MCF 10A (cell line): ENCODE measurements around the gene FGD5. TPM values are rescaled to one million over a fixed set of nuclear protein-coding genes. Genes with fewer than 3 reads are reported as not detected.

Experiments
- BruUV-seq: library from RNA; stranded (reverse); fragments of 400-500 nt; replicated peaks from 2 replicates; lab custom pipeline; 2021; lab: Mats Ljungman, UMichigan
- CTCF ChIA-PET: fragments of 300-600 bp; sonication (Branson Sonifier 250); formaldehyde crosslinking; extraction: SDS; loops from one replicate; lab custom pipeline; 2021; ENCODE audit warnings: antibody characterized with exemption, inconsistent platforms; lab: Yijun Ruan, JAX
- POLR2A ChIA-PET: fragments of 300-600, 350-650 bp; sonication (Branson Sonifier 250); formaldehyde crosslinking; extraction: SDS; loops from one replicate; lab custom pipeline; 2020; ENCODE audit warnings: antibody characterized with exemption, inconsistent platforms; lab: Yijun Ruan, JAX
- DNase-seq: peaks from one replicate; pipeline ENCODE4 v3.0.0-alpha.2; 2018; ENCODE audit not compliant: unreplicated experiment
- H3K27ac Mint-ChIP-seq: one replicate; pipeline ENCODE4 v1.8.0; 2022; ENCODE audit warnings: mild to moderate bottlenecking, low read depth, mixed read lengths; ENCODE audit not compliant: unreplicated experiment
- H3K27me3 Mint-ChIP-seq: one replicate; pipeline ENCODE4 v1.8.0; 2022; ENCODE audit warnings: mixed read lengths; ENCODE audit not compliant: insufficient read depth, unreplicated experiment
- H3K36me3 Mint-ChIP-seq: one replicate; pipeline ENCODE4 v1.8.0; 2022; ENCODE audit warnings: mild to moderate bottlenecking, moderate library complexity, mixed read lengths; ENCODE audit not compliant: insufficient read depth, unreplicated experiment
- H3K4me1 Mint-ChIP-seq: one replicate; pipeline ENCODE4 v1.8.0; 2022; ENCODE audit warnings: mixed read lengths; ENCODE audit not compliant: insufficient read depth, unreplicated experiment
- H3K4me3 Mint-ChIP-seq: one replicate; pipeline ENCODE4 v1.8.0; 2022; ENCODE audit warnings: mild to moderate bottlenecking, moderate library complexity, mixed read lengths; ENCODE audit not compliant: unreplicated experiment
- H3K9me3 Mint-ChIP-seq: one replicate; pipeline ENCODE4 v1.8.0; 2022; ENCODE audit warnings: mixed read lengths; ENCODE audit not compliant: unreplicated experiment
- intact Hi-C: fragments of 100-400 bp; cut with micrococcal nuclease; formaldehyde crosslinking; loops from 2 replicates; pipeline ENCODE4 v1.14.1; 2022
- total RNA-seq: library from RNA; stranded (reverse); gene quantifications from 2 replicates; pipeline ENCODE4 v1.2.3, GENCODE V29; 2022
- TF ChIP-seq, protein P1 (sequence below): fragments of 200-600 bp; IDR thresholded peaks from one replicate; pipeline ENCODE4 v1.8.0; 2022; ENCODE audit warnings: antibody characterized with exemption, mild to moderate bottlenecking; ENCODE audit not compliant: unreplicated experiment

Gene FGD5
- total RNA-seq, 1 experiment from 2014 or later: not detected

DNA sequence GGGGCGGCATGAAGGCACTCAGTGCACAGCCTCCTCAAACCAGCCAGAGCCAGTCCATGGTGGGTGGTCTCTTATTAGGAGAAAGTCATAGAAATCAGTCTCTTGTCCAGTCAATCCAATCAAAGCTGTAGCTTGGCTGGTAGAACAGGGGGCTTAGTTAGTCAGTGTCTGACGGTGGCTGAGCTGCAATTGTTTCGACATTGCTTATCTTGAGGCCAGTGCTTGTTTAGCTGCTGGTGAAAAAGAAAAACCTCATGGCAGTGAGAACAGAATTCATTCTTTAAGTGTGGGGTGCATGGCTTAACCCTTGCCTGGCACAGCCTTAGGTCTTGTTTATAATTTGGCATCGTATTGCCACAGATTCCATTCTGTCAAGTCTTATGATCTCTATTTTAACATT is 53.9 kb downstream of the FGD5 start:
- intact Hi-C loops: no loop called here
- no peaks in the 10 kb centered on the region for H3K9me3 Mint-ChIP-seq
- H3K4me3 Mint-ChIP-seq: no peak overlapping the region
- no peak overlapping the region for H3K27ac Mint-ChIP-seq
- POLR2A ChIA-PET: no interaction called here
- CTCF ChIA-PET: interaction anchor here (0.6 kb wide), 1 partner anchor 751 kb away, joined by 4 read pairs; no protein-coding TSS in a partner anchor
- BruUV-seq: no TSS peak
- H3K36me3 Mint-ChIP-seq: no peaks in the 10 kb centered on the region
- DNase-seq: no peak
- H3K4me1 Mint-ChIP-seq: no peaks in the 10 kb centered on the region
- TF ChIP-seq, protein P1, sequence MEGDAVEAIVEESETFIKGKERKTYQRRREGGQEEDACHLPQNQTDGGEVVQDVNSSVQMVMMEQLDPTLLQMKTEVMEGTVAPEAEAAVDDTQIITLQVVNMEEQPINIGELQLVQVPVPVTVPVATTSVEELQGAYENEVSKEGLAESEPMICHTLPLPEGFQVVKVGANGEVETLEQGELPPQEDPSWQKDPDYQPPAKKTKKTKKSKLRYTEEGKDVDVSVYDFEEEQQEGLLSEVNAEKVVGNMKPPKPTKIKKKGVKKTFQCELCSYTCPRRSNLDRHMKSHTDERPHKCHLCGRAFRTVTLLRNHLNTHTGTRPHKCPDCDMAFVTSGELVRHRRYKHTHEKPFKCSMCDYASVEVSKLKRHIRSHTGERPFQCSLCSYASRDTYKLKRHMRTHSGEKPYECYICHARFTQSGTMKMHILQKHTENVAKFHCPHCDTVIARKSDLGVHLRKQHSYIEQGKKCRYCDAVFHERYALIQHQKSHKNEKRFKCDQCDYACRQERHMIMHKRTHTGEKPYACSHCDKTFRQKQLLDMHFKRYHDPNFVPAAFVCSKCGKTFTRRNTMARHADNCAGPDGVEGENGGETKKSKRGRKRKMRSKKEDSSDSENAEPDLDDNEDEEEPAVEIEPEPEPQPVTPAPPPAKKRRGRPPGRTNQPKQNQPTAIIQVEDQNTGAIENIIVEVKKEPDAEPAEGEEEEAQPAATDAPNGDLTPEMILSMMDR: no peak
- peaks cover 53% of the 10 kb centered on the region for H3K27me3 Mint-ChIP-seq

DNA sequence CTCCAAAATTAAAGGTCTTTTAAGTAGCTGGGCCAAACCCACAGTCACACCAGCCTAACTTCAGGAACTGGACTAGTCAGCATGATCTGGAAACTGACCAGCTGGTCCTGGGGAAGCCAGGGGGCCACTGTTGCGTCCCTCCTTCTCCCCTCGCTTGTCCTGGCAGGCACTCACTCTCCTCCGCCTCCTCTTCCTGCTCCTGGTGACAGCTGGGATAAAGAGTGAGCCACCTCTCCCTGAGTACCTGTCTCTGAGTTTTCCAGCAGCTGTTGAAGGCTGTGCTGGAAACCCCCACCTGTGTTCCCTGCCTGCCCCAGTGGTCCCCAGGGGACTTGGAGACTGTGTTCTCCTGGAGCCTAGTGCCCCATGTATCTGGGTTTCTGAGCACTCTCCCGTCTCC is 56.0 kb downstream of the FGD5 start:
- Mint-ChIP-seq H3K27ac (no peak overlapping the region), H3K4me1 (no peaks in the 10 kb centered on the region), H3K27me3 (peaks cover 34% of the 10 kb centered on the region), H3K36me3 (no peaks in the 10 kb centered on the region), H3K9me3 (no peaks in the 10 kb centered on the region), H3K4me3 (no peak overlapping the region)
- ChIA-PET CTCF (interaction anchor here (1.1 kb wide), 1 partner anchor 12 kb away, joined by 3 read pairs; no protein-coding TSS in a partner anchor), POLR2A (interaction anchor here (1.1 kb wide), 1 partner anchor 15 kb away, joined by 3 read pairs; no protein-coding TSS in a partner anchor)
- no TSS peak for BruUV-seq
- intact Hi-C loops: no loop called here
- TF ChIP-seq, protein P1: no peak
- DNase-seq: no peak

DNA sequence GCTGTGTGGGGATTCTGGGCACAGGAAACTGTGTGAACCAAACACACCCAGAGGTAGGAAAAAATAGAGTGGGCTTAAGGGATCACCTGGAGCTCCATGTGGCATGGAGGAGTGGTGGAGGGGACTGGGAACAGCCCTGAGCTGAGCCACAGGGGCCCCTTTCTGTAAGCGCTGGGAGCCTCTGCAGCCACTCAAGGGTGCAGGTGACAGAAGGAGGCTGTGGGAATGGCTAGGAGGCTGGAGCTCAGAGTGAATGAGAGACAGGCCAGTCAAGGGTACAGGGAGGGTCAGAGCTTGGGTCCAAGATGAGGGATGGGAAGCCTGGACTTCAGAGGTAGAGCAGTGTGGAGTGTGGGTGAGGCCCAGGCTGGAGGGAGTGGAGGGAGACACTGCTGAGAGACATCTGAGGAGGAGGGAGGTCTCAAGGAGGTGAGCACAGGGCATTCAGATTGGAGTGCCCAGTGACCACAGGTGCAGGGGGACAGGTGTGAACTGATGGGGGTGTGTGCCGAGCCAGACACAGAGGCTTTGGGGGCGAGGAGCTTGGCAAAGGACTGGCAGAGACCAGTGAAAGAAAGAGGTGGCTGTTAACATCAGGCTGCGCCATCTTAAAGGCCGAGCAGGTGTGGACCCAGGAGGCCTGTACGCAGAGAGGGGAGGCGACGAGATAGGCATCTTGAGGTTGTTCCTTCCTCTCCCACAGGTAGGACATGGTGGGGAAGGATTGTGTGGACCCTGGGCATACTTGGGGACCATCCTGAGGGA is 56.8 kb downstream of the FGD5 start:
- Mint-ChIP-seq H3K9me3 (no peaks in the 10 kb centered on the region), H3K36me3 (no peaks in the 10 kb centered on the region), H3K4me1 (no peaks in the 10 kb centered on the region), H3K27ac (no peak overlapping the region), H3K4me3 (no peak overlapping the region), H3K27me3 (peaks cover 29% of the 10 kb centered on the region)
- CTCF ChIA-PET: no interaction called here
- intact Hi-C loops: no loop called here
- no peak for DNase-seq
- no TSS peak for BruUV-seq
- POLR2A ChIA-PET: interaction anchor here (1.1 kb wide), 1 partner anchor 14 kb away, joined by 3 read pairs; no protein-coding TSS in a partner anchor
- TF ChIP-seq, protein P1: no peak

DNA sequence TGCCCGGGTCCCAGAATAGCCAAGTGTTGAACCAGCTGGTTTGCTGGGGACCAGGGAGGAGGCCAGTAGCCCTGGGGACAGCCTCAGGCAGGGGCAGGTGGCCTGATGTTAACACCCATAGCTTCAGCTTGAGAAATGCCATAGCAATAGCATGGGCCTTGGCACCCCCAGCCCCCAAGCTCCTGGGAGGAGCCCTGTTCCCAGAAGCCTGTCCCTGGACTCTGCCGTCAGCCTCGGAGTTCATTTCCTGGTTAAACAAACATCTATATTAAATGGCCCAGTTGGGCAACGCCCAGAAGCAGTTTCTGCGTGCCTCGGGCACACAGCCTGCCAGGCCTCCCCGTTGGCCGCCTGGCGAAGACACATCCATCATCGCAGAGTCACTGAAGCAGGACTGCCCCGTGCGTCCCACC is 58.2 kb downstream of the FGD5 start:
- Mint-ChIP-seq H3K9me3 (no peaks in the 10 kb centered on the region), H3K36me3 (no peaks in the 10 kb centered on the region), H3K27ac (no peak overlapping the region), H3K27me3 (peaks cover 24% of the 10 kb centered on the region), H3K4me1 (no peaks in the 10 kb centered on the region), H3K4me3 (no peak overlapping the region)
- no TSS peak for BruUV-seq
- POLR2A ChIA-PET: no interaction called here
- CTCF ChIA-PET: no interaction called here
- intact Hi-C loops: no loop called here
- no peak for DNase-seq
- TF ChIP-seq, protein P1: no peak
